Natural killer cell (primary cell): Measurements from ENCODE around the gene FLOT1. TPM values are rescaled to one million over a fixed set of nuclear protein-coding genes. Genes with fewer than 3 reads are reported as not detected.
"Not testable (repeated sequence)": the region's sequence is repeated elsewhere in the genome, so short reads cannot be mapped to it uniquely, and the experiment has no call there.

Experiments
- ATAC-seq, 3 donors: fragments of 150-1000 bp in 2 of 3; fragments of 200-7000 bp in 1 of 3; cut with Tn5 transposase; 1 replicate in 1 of 3; 2 replicates in 2 of 3; pipeline ENCODE4 v1.10.0; 2021; ENCODE audit warnings: mild to moderate bottlenecking in 2 of 3, moderate library complexity in 2 of 3
- DNase-seq, 2 donors: peaks; one replicate each; pipeline versions ENCODE4 v3.0.0 to v3.0.0-alpha.2; 2013 to 2021; ENCODE audit warnings: mixed read lengths in 1 of 2
- H3K27ac ChIP-seq: one replicate; pipeline ENCODE4 v1.5.1; 2013; ENCODE audit warnings: mild to moderate bottlenecking, low read length
- H3K27me3 ChIP-seq: one replicate; pipeline ENCODE4 v1.6.1; 2013; ENCODE audit warnings: low read length; ENCODE audit not compliant: control insufficient read depth, insufficient read depth
- H3K36me3 ChIP-seq: one replicate; pipeline ENCODE4 v1.6.1; 2013; ENCODE audit warnings: low read length; ENCODE audit not compliant: control insufficient read depth, insufficient read depth
- H3K4me1 ChIP-seq: one replicate; pipeline ENCODE4 v1.6.1; 2013; ENCODE audit warnings: low read length; ENCODE audit not compliant: control insufficient read depth, insufficient read depth
- H3K4me3 ChIP-seq: one replicate; pipeline ENCODE4 v1.5.1; 2013; ENCODE audit warnings: low read length
- H3K9me3 ChIP-seq: one replicate; pipeline ENCODE4 v1.6.1; 2013; ENCODE audit warnings: low read length; ENCODE audit not compliant: control insufficient read depth, insufficient read depth
- H3K27ac Mint-ChIP-seq, 2 donors: one replicate each; pipeline ENCODE4 v1.8.0; 2022; ENCODE audit warnings: mild to moderate bottlenecking in 2 of 2, mixed read lengths in 2 of 2, moderate library complexity in 1 of 2
- H3K27me3 Mint-ChIP-seq, 2 donors: one replicate each; pipeline ENCODE4 v1.8.0; 2022; ENCODE audit warnings: low read depth in 2 of 2, mixed read lengths in 2 of 2
- H3K36me3 Mint-ChIP-seq: one replicate; pipeline ENCODE4 v1.8.0; 2022; ENCODE audit warnings: mixed read lengths
- H3K4me1 Mint-ChIP-seq, 2 donors: one replicate each; pipeline ENCODE4 v1.8.0; 2022; ENCODE audit warnings: mixed read lengths in 2 of 2
- H3K4me3 Mint-ChIP-seq: one replicate; pipeline ENCODE4 v1.8.0; 2022; ENCODE audit warnings: mild to moderate bottlenecking, moderate library complexity, mixed read lengths
- H3K9me3 Mint-ChIP-seq, 2 donors: one replicate each; pipeline ENCODE4 v1.8.0; 2022; ENCODE audit warnings: mixed read lengths in 2 of 2
- CTCF ChIP-seq: fragments of 200-600 bp; IDR thresholded peaks from one replicate; pipeline ENCODE4 v1.8.0; 2022; ENCODE audit warnings: antibody characterized with exemption
- WGBS: methylation state at CpG from one replicate; pipeline ENCODE4 v1.1.7; 2013; ENCODE audit warnings: missing lambda C conversion rate; ENCODE audit not compliant: insufficient coverage; 5-methylcytosine and 5-hydroxymethylcytosine counted together
- intact Hi-C: fragments of 100-400 bp; cut with micrococcal nuclease; formaldehyde crosslinking; loops from one replicate; pipeline ENCODE4 v1.14.2; 2022
- total RNA-seq, 4 donors: library from RNA; stranded (reverse); fragments of 120-200 nt in 1 of 4; gene quantifications; one replicate each; pipeline versions ENCODE4 v1.2.3 to v1.2.4, GENCODE V29; 2013 to 2022

FLOT1 gene
- total RNA-seq, 3 donors from 2014 or later (not counting 1 experiment from before 2014, with no cell fraction given) = 73.1 to 113 (median 94.2) TPM

- ATAC-seq (no peak), DNase-seq (peak; percentile 88 to 93)
- peak; percentile 95 for TF ChIP-seq CTCF
- Mint-ChIP-seq H3K4me3 (peak overlapping the region; percentile 92), H3K27ac (peak overlapping the region; percentile 96 to 100), H3K36me3 (peaks cover 14% of the 10 kb centered on the region), H3K9me3 (no peaks in the 10 kb centered on the region), H3K4me1 (peaks cover 53 to 56% of the 10 kb centered on the region in 2 donors), H3K27me3 (no peaks in the 10 kb centered on the region)
- H3K4me1 ChIP-seq = peaks cover 35% of the 10 kb centered on the region
- H3K9me3 ChIP-seq = no peaks in the 10 kb centered on the region
- peaks cover 45% of the 10 kb centered on the region for H3K36me3 ChIP-seq
- no peak overlapping the region for H3K27ac ChIP-seq
- 14% methylated on average over 27 of the region's 27 CpGs for WGBS
- no peaks in the 10 kb centered on the region for H3K27me3 ChIP-seq
- intact Hi-C loops = loop anchor here (1.0 to 2.0 kb wide), 2 partner anchors 43 to 240 kb away; no protein-coding TSS in a partner anchor
- H3K4me3 ChIP-seq = peak overlapping the region; percentile 61
Measured at GRCh38 chr6:30722280-30723112, 20.0 kb downstream of the FLOT1 start.

- H3K27ac ChIP-seq = peak overlapping the region; percentile 76
- WGBS = 10% methylated on average over 10 of the region's 10 CpGs
- not testable (repeated sequence) for H3K27me3 Mint-ChIP-seq, H3K9me3 ChIP-seq, H3K27me3 ChIP-seq, H3K9me3 Mint-ChIP-seq, DNase-seq, ATAC-seq
- intact Hi-C loops = loop anchor here (1.0 to 2.0 kb wide), 2 partner anchors 43 to 239 kb away; no protein-coding TSS in a partner anchor
- peaks cover 35% of the 10 kb centered on the region for H3K4me1 ChIP-seq
- peaks cover 41% of the 10 kb centered on the region for H3K36me3 ChIP-seq
- Mint-ChIP-seq H3K4me1 (peaks cover 59 to 61% of the 10 kb centered on the region in 2 donors), H3K36me3 (peaks cover 14% of the 10 kb centered on the region), H3K4me3 (peak overlapping the region; percentile 92), H3K27ac (peak overlapping the region; percentile 96 to 100)
- H3K4me3 ChIP-seq = peak overlapping the region; percentile 61
Measured at GRCh38 chr6:30722025-30722279, 20.5 kb downstream of the FLOT1 start.

- Mint-ChIP-seq H3K27me3 (no peaks in the 10 kb centered on the region), H3K4me1 (peaks cover 64 to 66% of the 10 kb centered on the region in 2 donors), H3K27ac (peak overlapping the region; percentile 96 to 100), H3K9me3 (no peaks in the 10 kb centered on the region), H3K4me3 (peak overlapping the region; percentile 92), H3K36me3 (peaks cover 14% of the 10 kb centered on the region)
- WGBS = under 1% methylated on average over 71 of the region's 71 CpGs
- peak; percentile 49 to 76 (median 53) for ATAC-seq
- H3K4me3 ChIP-seq = peak overlapping the region; percentile 93
- peak overlapping the region; percentile 93 for H3K27ac ChIP-seq
- peak; percentile 95 to 98 for DNase-seq
- H3K4me1 ChIP-seq = peaks cover 40% of the 10 kb centered on the region
- H3K9me3 ChIP-seq = no peaks in the 10 kb centered on the region
- intact Hi-C loops = loop anchor here (1.0 to 2.0 kb wide), 4 partner anchors 42 to 239 kb away; partner anchors contain the start of genes C6orf136 and HLA-E
- TF ChIP-seq CTCF = no peak
- H3K27me3 ChIP-seq = no peaks in the 10 kb centered on the region
- H3K36me3 ChIP-seq = peaks cover 39% of the 10 kb centered on the region
Measured at GRCh38 chr6:30721198-30722024, 21.1 kb downstream of the FLOT1 start.
